PC-3 (cell line): ENCODE measurements around the gene NDFIP2.

ENCODE experiments used
- CTCF ChIP-seq: fragments of 300-600 bp; sonication (generic); conservative IDR thresholded peaks from 2 replicates; pipeline ENCODE4 v1.5.1; 2017; ENCODE audit warnings: antibody characterized with exemption, low read depth, mild to moderate bottlenecking, low read length
- EZH2 ChIP-seq: fragments of 300-600 bp; sonication (generic); IDR thresholded peaks from one replicate; pipeline ENCODE4 v1.6.1; 2017; ENCODE audit warnings: antibody characterized with exemption, mild to moderate bottlenecking, low read length; ENCODE audit not compliant: unreplicated experiment

- TF ChIP-seq CTCF (no peak), EZH2 (no peak)
Observed at GRCh38 chr13:79501538-79502232, 20.7 kb downstream of the NDFIP2 start.
